Panc1 (cell line): ENCODE measurements around the gene ZNF474. TPM values are rescaled to one million over a fixed set of nuclear protein-coding genes. Genes with fewer than 3 reads are reported as not detected.

Experiments
- ATAC-seq: fragments of 200-7000 bp; cut with Tn5 transposase; 2 replicates; pipeline ENCODE4 v1.9.1; 2020; ENCODE audit warnings: mild to moderate bottlenecking, moderate library complexity
- BruUV-seq: library from RNA; stranded (reverse); fragments of 400-500 nt; replicated peaks from 2 replicates; lab custom pipeline; 2021; lab: Mats Ljungman, UMichigan
- CTCF ChIA-PET: fragments of 300-600 bp; sonication (Branson Sonifier 250); formaldehyde crosslinking; loops from one replicate; lab custom pipeline; 2022; ENCODE audit warnings: antibody characterized with exemption; lab: Charles Lee
- POLR2A ChIA-PET: fragments of 300-600 bp; sonication (Branson Sonifier 250); formaldehyde crosslinking; loops from one replicate; lab custom pipeline; 2022; ENCODE audit warnings: antibody characterized with exemption; lab: Charles Lee
- DNase-seq: peaks from one replicate; pipeline ENCODE4 v3.0.0-alpha.2; 2010; ENCODE audit warnings: low read depth, low spot score
- H3K27ac ChIP-seq: 2 replicates; pipeline ENCODE4 v1.5.1; 2011; ENCODE audit warnings: mild to moderate bottlenecking, low read length, inconsistent platforms
- H3K27me3 ChIP-seq: fragments of 200-500 bp; sonication (Bioruptor generic); 2 replicates; pipeline ENCODE4 v1.6.0; 2014; ENCODE audit warnings: low read length, inconsistent platforms; ENCODE audit not compliant: control insufficient read depth, insufficient read depth
- H3K36me3 ChIP-seq: fragments of 200-500 bp; sonication (Bioruptor generic); 2 replicates; pipeline ENCODE4 v1.5.1; 2014; ENCODE audit warnings: inconsistent platforms, mild to moderate bottlenecking, low read length, moderate library complexity; ENCODE audit not compliant: control insufficient read depth, insufficient read depth
- H3K4me1 ChIP-seq: 2 replicates; pipeline ENCODE4 v1.5.1; 2011; ENCODE audit warnings: inconsistent platforms, mild to moderate bottlenecking, low read length, moderate library complexity; ENCODE audit not compliant: control insufficient read depth, insufficient read depth
- H3K4me3 ChIP-seq, 2 experiments: 2 replicates each; pipeline ENCODE4 v1.5.1; 2011 to 2012; ENCODE audit warnings: low read depth in 2 of 2, low read length in 2 of 2, mild to moderate bottlenecking in 2 of 2, inconsistent platforms in 1 of 2, moderate library complexity in 1 of 2
- H3K9me3 ChIP-seq: fragments of 200-500 bp; sonication (Bioruptor generic); 2 replicates; pipeline ENCODE4 v1.5.1; 2014; ENCODE audit warnings: low read depth, mild to moderate bottlenecking, inconsistent platforms, low read length, moderate library complexity; ENCODE audit not compliant: control insufficient read depth, insufficient read depth
- CTCF ChIP-seq: fragments of 450-650 bp; IDR thresholded peaks from 2 replicates; pipeline ENCODE4 v1.5.1; 2017; ENCODE audit warnings: mild to moderate bottlenecking
- POLR2AphosphoS5 ChIP-seq: IDR thresholded peaks from 2 replicates; pipeline ENCODE4 v1.6.1; 2012; ENCODE audit warnings: mild to moderate bottlenecking, low read depth, low read length, moderate library complexity
- REST ChIP-seq, 2 experiments: IDR thresholded peaks; 2 replicates each; pipeline ENCODE4 v1.6.1; 2011 to 2012; ENCODE audit warnings: low read depth in 2 of 2, control low read depth in 1 of 2, low read length in 1 of 2, mild to moderate bottlenecking in 1 of 2, moderate library complexity in 1 of 2; ENCODE audit not compliant: insufficient read depth in 1 of 2
- SIN3A ChIP-seq: IDR thresholded peaks from 2 replicates; pipeline ENCODE4 v1.6.1; 2012; ENCODE audit warnings: low read depth, mild to moderate bottlenecking, low read length, moderate library complexity, borderline replicate concordance; ENCODE audit not compliant: insufficient read depth
- TCF7L2 ChIP-seq: IDR thresholded peaks from 2 replicates; pipeline ENCODE4 v1.6.1; 2011; ENCODE audit warnings: mild to moderate bottlenecking, low read depth, low read length, inconsistent platforms
- in situ Hi-C: cut with HindIII; loops from 2 replicates; pipeline ENCODE4 v1.10.0; 2016; ENCODE audit warnings: low sequenced_read_pairs, low pct_unique_long_range_greater_than_20kb
- intact Hi-C: fragments of 100-400 bp; cut with micrococcal nuclease; formaldehyde crosslinking; loops from one replicate; pipeline ENCODE4 v1.10.0; 2022; ENCODE audit not compliant: unreplicated experiment
- total RNA-seq: library from RNA; stranded (reverse); gene quantifications from one replicate; pipeline ENCODE4 v1.2.1, GENCODE V29; 2021; ENCODE audit not compliant: unreplicated experiment

ZNF474 gene
- total RNA-seq, 1 experiment from 2014 or later: not detected

DNA sequence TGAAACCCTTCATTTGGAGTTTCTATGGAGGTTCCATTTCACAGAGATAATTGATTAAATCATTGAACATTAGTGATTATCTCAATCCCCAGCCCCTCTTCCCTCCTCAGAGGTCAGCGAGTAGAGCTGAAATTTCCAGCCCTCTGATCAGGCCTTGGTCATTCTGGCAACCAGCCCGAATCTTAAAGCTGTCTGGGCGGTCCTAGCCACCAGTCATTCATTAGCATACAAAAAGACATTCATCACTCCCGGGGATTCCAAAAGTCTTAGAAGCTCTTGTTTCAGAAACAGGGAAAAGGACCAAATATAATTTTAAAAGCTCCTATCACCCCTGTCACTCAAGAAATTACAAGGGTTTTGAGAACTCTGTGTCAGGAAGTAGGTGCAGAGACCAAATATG lies 41.3 kb downstream of the ZNF474 start:
- Histone ChIP-seq H3K27me3 (no peaks in the 10 kb centered on the region), H3K4me1 (no peaks in the 10 kb centered on the region), H3K36me3 (no peaks in the 10 kb centered on the region), H3K9me3 (no peaks in the 10 kb centered on the region), H3K4me3 (no peak overlapping the region), H3K27ac (no peak overlapping the region)
- no peak for DNase-seq
- no peak for TF ChIP-seq POLR2AphosphoS5
- no peak for TF ChIP-seq REST (IDR thresholded peaks at IDR 0.05; ENCODE audit: insufficient read depth in 1 of 2, low read depth in 2 of 2, low read length in 1 of 2)
- no peak for TF ChIP-seq CTCF
- TF ChIP-seq TCF7L2: no peak
- TF ChIP-seq SIN3A: no peak
- ATAC-seq: no peak
- ChIA-PET POLR2A (no interaction called here), CTCF (no interaction called here)
- intact Hi-C loops (no loop called here), in situ Hi-C loops (no loop called here)
- no TSS peak for BruUV-seq

- in situ Hi-C loops (no loop called here), intact Hi-C loops (no loop called here)
- H3K4me3 ChIP-seq: no peak overlapping the region
- no TSS peak for BruUV-seq
- ChIA-PET CTCF (interaction anchor here (0.5 kb wide), 1 partner anchor 239 kb away, joined by 3 read pairs; no protein-coding TSS in a partner anchor), POLR2A (no interaction called here)
- no peaks in the 10 kb centered on the region for H3K4me1 ChIP-seq
- H3K9me3 ChIP-seq: no peaks in the 10 kb centered on the region
- no peaks in the 10 kb centered on the region for H3K27me3 ChIP-seq
- DNase-seq: no peak
- no peaks in the 10 kb centered on the region for H3K36me3 ChIP-seq
- TF ChIP-seq SIN3A (no peak), CTCF (no peak), POLR2AphosphoS5 (no peak), TCF7L2 (no peak), REST (IDR thresholded peaks at IDR 0.05; ENCODE audit: insufficient read depth in 1 of 2, low read depth in 2 of 2, low read length in 1 of 2) (no peak)
- H3K27ac ChIP-seq: no peak overlapping the region
- no peak for ATAC-seq
Measured at GRCh38 chr5:122172207-122172606, 42.9 kb downstream of the ZNF474 start.
